Myocyte (in vitro differentiated cells): ENCODE measurements around the gene OR2T4. TPM values are rescaled to one million over a fixed set of nuclear protein-coding genes. Genes with fewer than 3 reads are reported as not detected.

Experiments used
- DNase-seq: peaks from one replicate; pipeline ENCODE4 v3.0.0-alpha.2; 2012; ENCODE audit warnings: low read depth
- polyA plus RNA-seq: library from polyadenylated mRNA; unstranded; fragments of >200 nt; gene quantifications from one replicate; pipeline ENCODE4 v1.2.1, GENCODE V29; 2012; ENCODE audit warnings: missing spikeins
- total RNA-seq: library from RNA; depleted of rRNA; stranded (reverse); fragments of >200 nt; gene quantifications from 2 replicates; pipeline ENCODE4 v1.2.3, GENCODE V29; 2014

The OR2T4 gene, protein sequence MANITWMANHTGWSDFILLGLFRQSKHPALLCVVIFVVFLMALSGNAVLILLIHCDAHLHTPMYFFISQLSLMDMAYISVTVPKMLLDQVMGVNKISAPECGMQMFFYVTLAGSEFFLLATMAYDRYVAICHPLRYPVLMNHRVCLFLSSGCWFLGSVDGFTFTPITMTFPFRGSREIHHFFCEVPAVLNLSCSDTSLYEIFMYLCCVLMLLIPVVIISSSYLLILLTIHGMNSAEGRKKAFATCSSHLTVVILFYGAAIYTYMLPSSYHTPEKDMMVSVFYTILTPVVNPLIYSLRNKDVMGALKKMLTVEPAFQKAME
- not detected in 2 replicates for total RNA-seq
- polyA plus RNA-seq = not detected

DNA sequence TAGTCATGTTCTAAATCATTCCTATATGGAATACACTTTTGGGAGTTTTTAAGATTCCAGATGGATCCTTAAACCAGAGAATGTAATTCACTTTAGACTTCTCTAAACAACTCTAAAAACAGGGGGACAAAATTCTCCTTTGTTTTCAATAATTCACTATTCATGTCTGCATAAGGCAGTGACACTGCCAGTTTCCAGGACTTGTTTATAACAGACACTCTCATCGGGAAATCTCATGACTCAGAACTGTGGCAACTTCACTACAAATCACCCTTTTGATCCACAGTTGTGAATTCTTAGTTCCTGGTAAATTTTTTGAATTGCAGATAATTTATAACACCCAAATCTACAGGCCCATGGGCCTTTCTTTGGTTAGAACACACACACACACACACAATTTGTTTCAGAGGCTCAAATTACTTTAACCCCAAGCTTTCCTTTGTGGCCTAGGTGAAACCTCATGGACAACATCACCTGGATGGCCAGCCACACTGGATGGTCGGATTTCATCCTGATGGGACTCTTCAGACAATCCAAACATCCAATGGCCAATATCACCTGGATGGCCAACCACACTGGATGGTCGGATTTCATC is at the start of gene OR2T4:
Gene OR2T4, plus strand, starts transcription at position 545 of the 595 bp plus-strand sequence. Its CDS starts 0 bp downstream, at position 545.
- no peak for DNase-seq

DNA sequence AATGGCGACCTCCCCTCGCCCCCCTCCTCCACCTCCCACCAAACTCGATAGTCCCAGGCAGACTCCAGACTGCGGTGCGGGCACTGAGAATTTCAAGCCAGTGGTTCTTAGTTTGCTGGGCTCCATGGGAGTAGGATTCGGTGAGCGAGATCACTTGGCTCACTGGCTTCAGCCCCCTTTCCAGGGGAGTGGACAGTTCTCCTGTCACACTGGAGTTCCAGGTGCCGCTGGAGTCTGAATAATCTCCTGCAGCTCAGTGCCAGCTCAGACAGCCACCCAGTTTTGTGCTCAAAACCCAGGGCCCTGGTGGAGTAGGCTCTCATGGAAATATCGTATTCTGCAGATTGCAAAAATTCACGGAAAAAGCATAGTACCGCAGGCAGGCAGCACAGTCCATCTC is 44.7 kb upstream of the OR2T4 start:
- no peak for DNase-seq

DNA sequence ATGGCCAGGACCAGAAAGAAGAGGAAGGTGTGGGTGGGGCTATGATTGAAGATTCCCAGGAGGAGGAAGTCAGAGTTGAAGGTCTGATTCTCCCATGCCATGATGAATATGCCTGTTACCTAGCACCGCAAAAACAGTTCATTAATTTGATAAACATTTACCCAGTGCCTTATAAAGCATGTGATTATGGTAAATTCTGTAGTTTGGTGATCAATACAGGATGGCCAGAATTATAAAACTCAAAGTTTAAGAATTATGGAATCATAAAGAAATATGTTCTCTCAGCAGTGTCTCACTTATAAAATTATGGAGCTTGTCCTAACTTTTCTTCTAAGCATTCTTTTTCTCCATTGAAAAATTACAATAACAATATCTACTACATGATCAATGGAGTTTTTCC is 37.0 kb upstream of the OR2T4 start, which contains the start of gene OR2M7:
Gene OR2M7, minus strand, starts transcription at position 101 of the 400 bp plus-strand sequence. Its CDS starts 0 bp downstream, at position 101.
- DNase-seq = no peak

DNA sequence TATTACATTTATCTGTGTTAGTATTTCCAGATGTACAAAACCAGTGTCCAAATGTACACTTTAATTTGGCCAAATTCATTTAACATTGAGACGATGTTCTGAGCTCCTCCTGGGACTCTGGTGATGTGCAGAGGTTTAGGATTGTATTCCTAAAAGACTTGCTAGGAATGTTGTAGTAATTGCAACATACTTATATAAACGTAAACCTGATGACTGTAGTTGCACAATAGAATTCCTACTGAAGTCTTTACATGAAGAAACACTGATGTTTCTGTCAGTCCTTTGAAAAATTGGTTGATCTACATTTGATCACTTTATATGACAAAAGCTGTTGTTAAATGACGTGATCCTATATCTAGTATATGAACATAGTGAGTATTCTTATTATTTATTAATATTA is 18.0 kb upstream of the OR2T4 start:
- no peak for DNase-seq

DNA sequence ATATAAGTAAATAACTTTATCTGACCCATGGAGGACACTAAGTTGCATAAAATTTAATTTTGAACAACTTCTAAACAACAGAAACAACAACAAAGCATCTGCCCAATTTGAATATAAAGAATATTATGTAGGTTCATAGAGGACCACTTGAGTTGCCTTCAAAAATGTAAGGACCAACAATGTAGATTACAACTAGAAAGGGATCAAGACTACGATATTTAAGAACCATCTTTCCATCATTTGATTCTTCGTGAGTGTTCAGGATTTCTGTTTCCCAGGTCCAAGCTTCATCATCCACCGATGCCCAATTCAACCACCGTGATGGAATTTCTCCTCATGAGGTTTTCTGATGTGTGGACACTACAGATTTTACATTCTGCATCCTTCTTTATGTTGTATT is 13.0 kb upstream of the OR2T4 start, which contains the start of gene OR14C36:
Gene OR14C36, plus strand, starts transcription at position 301 of the 400 bp plus-strand sequence. Its CDS starts 0 bp downstream, at position 301.
- no peak for DNase-seq

DNA sequence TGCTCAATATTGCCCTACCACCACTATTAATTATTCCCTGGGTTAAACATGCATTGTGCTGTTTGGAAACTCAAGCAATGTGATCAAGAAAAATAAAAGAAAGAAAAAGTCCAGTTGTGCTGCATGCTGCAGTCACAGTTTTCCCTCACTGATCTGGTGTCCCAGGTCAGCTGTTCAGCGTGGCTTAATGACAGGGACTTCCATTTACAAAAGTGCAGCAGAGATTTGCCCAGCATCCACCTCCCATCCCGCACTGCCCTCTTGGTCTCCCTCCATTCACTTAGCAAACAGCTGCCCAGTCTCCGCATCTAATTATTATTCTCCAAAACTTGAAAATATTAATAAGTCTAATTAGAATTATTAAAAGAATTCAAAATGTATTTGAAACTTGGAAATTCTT is 2.0 kb upstream of the OR2T4 start:
- no peak for DNase-seq

DNA sequence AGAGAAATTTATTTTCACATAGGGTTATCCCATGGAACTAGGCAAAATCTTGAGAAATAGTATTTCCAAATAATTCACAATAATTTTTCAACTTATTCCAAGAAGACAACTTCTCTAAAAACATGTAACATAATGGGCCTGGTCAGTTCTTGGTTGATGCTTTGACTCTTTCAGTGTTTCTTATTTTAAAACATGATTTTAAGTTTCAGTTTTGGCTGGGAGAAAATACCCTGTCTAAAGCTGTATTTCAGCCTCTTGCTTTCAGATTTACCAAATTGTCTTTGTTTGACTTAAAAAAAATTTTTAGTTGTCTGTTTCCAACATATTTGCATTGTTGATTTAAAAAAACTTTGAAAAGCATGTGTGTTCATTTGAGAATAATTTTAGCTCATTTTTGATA is 5.1 kb downstream of the OR2T4 start:
- DNase-seq = no peak

DNA sequence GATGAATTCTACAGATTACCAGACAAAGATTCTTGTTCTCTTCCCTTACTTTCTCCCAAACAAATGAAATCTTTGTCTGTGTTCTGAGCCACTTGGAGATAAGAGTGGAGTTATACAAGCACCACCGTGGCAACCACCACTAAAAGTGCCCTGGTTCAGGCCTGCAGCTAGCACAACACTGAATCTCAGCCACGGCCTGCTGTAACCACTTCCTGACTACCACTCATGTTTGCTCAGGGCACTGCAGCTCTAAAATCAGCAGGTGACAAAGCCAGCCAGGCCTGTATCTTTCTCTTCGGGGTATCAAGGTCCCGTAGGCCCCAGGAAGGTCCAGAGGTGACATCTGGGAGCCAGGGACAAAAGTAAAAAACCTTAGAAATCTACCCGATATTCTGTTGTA is 10.9 kb downstream of the OR2T4 start:
- no peak for DNase-seq

DNA sequence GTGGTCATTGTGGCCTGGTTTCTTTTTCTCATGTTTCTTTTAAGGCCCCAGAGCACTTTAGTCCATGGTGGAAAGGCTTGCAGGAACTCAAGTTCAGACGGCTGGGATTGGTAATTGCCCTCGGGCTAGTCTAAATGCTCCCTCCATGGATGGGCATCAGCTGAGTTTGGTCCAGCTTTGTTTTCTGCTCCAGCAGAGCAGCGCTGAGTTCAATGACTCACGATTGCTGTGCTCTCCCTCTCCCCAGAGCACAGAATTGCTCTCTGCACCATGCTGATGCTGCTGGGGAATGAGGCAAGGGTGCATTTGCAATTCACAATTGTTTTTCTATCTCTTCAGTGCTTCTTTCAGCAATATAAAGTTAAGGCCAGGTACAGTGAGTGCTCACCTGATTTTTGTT is 12.3 kb downstream of the OR2T4 start:
- DNase-seq = no peak

DNA sequence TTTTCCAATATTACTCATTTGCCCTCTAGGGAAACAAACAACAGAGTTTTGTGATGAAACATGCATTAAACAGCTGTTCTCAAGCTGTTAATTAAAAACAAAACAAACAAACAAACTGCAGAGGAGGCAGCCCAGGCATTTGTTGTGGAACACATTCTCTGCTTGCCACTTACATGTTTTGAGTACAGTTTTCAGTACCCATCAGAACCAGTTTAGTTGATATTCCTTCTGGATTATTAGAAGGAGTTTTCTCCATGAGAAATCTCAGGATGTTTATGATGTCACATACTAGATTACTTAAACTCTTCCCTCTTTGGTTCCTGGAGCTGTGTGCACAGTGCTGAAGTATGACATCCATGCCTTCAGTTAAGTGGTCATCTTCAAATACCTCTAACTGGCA is 14.0 kb downstream of the OR2T4 start, which contains the start of gene OR2T6:
Gene OR2T6, plus strand, starts transcription at position 301 of the 400 bp plus-strand sequence. CDS start 11,863 bp downstream, outside the sequence.
- DNase-seq = no peak

DNA sequence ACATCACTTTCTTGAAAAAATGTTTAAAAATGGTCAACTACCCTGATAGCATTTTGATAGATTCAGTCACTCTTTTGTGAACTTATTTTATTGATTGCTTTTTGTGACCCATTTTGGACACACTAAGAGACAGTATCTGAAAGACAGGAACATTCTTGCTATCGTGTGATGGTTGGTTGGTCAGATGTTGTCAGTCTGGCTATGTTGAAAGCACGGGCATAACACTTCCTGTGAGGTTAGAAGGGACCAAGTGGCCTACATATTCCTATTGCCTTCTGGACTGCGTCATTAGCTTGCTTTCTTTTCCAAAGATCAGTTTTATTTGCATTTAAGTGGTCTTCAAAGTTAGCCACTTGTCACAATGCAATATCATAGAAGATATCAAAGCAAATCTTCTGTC is 15.5 kb downstream of the OR2T4 start:
- no peak for DNase-seq

DNA sequence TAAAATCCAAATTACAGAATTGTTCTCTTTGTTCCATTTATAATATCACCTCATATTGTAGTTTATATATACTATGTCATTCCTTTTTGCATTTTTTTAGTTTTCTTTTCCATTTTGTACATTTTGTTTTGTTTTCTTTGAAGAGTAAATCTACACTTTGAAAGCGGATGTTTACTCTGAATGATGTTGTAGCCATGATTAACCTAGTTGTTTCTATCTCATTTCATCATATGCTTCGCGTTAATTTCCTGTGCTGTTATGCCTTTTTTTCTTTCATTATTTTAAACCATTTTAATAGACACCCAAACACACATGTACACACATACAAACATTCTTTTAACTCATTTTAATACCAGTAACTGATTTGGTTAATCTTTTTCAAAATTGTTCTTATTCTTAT is 19.4 kb downstream of the OR2T4 start:
- DNase-seq = no peak

DNA sequence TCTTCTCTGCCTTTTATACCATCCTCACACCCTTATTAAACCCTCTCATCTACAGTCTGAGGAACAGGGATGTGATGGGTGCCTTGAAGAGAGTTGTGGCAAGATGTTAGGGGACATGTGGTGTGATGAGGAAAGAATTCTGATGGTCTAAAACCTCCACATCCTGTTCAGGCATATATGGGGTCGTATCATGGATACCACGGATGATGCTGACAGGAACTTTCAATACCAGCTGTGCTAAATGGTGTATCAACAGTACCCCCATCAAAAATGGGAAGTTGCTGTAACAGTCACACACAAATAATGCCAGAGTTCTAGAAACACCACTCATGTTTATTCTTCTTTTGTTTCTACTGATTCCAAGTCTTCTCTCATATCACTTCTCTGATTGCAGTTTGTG is 27.0 kb downstream of the OR2T4 start:
- no peak for DNase-seq

DNA sequence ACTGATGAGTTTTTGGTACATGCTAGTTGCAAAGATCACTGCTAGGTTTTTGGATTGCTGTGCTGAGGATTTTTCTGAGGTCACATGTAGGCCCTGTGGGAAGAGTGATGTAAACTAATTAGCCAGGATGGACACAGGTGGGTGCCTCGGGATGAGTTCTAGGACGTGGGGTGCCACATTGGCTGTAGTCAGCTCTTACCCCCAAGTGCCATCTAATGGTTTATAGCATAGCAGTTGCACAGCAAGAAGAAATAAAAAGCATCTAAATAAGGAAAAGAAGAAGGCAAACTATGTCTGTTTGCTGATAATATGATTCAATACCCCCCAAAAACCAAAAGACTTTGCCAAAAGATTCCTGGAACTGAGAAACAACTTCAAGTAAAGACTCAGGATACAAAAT is 31.6 kb downstream of the OR2T4 start:
- no peak for DNase-seq

DNA sequence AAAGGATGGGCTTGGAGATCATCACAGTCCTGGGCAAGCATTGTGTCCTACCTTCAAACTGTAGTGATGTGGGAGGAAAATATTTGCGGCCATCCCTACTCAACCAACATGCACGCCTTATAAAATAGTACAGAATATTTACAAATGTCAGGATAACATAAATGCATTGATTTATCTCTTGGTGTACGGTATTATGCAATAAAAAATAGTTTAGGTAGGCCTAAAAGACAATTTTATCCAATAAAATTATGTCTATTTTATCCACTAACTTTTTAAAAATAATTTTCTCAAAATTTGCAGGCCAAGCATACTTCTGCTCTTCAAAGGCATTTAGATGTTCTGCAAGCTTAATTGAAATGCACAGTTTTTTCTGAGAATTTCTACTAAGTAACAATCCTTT is 41.3 kb downstream of the OR2T4 start, which contains the start of gene OR2T1:
Gene OR2T1, plus strand, starts transcription at position 301 of the 400 bp plus-strand sequence. CDS start 3,100 bp downstream, outside the sequence.
- no peak for DNase-seq

DNA sequence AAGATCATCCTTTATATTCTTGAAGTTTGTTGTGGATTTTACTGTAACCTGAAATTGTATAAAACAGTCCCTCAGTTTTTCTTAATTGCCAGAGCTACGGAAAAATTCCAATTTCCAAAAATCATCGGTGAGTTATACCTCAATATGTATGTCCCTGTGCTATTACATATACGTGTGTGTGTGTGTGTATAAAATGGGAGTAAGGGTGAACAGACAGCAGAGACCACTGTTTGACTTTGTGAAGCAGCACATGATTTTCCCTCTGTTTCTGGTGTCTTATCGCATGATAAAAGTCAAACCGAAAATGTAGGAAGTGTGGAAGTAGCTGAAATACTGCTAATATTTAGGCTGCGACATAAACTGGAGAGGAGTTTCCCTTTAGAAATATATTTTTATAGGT is 42.6 kb downstream of the OR2T4 start:
- DNase-seq = no peak

DNA sequence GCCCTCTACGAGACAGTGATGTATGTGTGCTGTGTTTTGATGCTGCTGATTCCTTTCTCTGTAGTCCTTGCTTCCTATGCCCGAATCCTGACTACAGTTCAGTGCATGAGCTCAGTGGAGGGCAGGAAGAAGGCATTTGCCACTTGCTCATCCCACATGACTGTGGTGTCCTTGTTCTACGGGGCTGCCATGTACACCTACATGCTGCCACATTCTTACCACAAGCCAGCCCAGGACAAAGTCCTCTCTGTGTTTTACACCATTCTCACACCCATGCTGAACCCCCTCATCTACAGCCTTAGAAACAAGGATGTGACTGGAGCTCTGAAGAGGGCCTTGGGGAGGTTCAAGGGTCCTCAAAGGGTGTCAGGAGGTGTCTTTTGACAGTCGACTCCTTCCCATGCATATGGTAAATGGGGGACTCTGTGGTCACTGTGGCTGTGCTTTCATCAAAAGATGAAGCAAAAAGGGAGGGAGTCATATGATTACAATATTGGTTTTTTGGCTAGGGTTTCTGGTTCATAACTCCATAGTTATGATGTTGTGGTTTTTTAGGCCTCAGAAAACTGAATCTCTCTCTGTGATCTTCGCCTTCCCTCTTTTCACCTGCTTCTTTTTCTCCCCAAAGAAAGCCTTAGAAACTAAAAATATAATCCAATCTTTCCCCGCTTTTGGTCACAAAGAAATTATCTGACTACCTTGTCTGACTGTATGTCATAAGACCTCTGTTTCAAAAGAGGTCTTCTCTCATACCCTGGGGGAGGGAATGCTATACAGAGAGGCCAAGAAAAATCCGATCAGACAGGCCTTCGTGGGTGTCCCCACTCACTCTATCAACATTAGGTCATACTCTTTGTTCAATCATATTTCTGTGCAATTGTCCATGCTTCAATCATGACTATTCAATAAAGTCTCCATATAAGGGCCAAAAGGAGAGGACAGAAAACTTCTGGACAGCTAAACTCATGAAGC is 45.5 kb downstream of the OR2T4 start:
- no peak for DNase-seq
